Stimulated activated CD4-positive, alpha-beta T cell treated with anti-CD3 and anti-CD28 coated beads, Interleukin-1b, Interleukin-23, amount 100 ng/mL, for 1 hour (primary cell): ENCODE data around the gene LPP.

ENCODE experiments used
- DNase-seq, 2 donors: peaks; one replicate each; pipeline ENCODE4 v3.0.0-alpha.2; 2020; ENCODE audit warnings: low read depth in 2 of 2

LPP gene

GRCh38 chr3:188253123-188253793 is 99.3 kb downstream of the LPP start:
- DNase-seq, result no peak

GRCh38 chr3:188253800-188254452 is 100.0 kb downstream of the LPP start:
- DNase-seq, result no peak

- DNase-seq, result no peak
Measured at GRCh38 chr3:188254520-188255070, 100.6 kb downstream of the LPP start.

- DNase-seq, result no peak
Measured at GRCh38 chr3:188255190-188255589, 101.2 kb downstream of the LPP start.

- DNase-seq, result no peak
Measured at GRCh38 chr3:188256758-188257157, 102.8 kb downstream of the LPP start.

GRCh38 chr3:188257384-188258026 is 103.5 kb downstream of the LPP start:
- DNase-seq, result no peak

GRCh38 chr3:188259191-188259590 is 105.2 kb downstream of the LPP start:
- DNase-seq, result no peak

- no peak for DNase-seq
Measured at GRCh38 chr3:188259596-188259995, 105.6 kb downstream of the LPP start.

GRCh38 chr3:188261011-188261410 is 107.1 kb downstream of the LPP start:
- DNase-seq, result no peak

- no peak for DNase-seq
Measured at GRCh38 chr3:188262488-188262887, 108.5 kb downstream of the LPP start.

GRCh38 chr3:188262913-188263683 is 109.1 kb downstream of the LPP start:
- no peak for DNase-seq

GRCh38 chr3:188264226-188265207 is 110.6 kb downstream of the LPP start:
- DNase-seq, result no peak

- DNase-seq, result no peak
Measured at GRCh38 chr3:188266562-188267274, 112.8 kb downstream of the LPP start.

GRCh38 chr3:188267790-188268335 is 113.9 kb downstream of the LPP start:
- no peak for DNase-seq

GRCh38 chr3:188268336-188268735 is 114.4 kb downstream of the LPP start:
- no peak for DNase-seq

GRCh38 chr3:188269040-188269439 is 115.1 kb downstream of the LPP start:
- no peak for DNase-seq

- no peak for DNase-seq
Measured at GRCh38 chr3:188270423-188270972, 116.5 kb downstream of the LPP start.

- DNase-seq, result no peak
Measured at GRCh38 chr3:188271226-188271914, 117.4 kb downstream of the LPP start.
